ENCODE data around the gene RUNX2.

RUNX2 gene

DNA sequence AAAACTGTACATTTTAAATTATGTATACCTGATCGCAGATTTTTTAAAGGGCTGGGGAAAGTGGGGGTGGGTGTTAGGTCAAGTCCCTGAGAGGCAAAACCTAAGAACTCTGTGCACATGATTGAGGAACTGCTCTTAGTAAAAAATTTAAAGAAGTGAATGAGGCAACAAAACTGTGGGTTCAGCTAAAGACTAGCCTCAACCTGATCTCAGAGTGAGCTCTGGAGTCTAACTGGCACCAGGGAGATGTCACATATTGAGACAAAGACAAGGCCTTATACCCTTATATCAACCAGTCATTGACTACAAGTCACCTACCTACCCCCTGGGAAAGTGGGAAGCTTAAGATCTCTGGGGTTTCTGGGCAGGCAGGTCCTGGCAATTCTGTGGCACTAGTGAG lies 27.4 kb upstream of the RUNX2 start:
- POLR2A ChIA-PET = no interaction called here
- no peak overlapping the region for H3K27ac ChIP-seq (ENCODE audit: extremely low read depth, low read depth, low read length)
- H3K36me3 ChIP-seq (ENCODE audit: control insufficient read depth in 2 of 2, insufficient read depth in 1 of 2, low read length in 2 of 2) = no peaks in the 10 kb centered on the region
- no peak for TF ChIP-seq TCF7L2 (IDR thresholded peaks at IDR 0.05; ENCODE audit: borderline replicate concordance, low read depth, low read length)
- TF ChIP-seq, protein P1, sequence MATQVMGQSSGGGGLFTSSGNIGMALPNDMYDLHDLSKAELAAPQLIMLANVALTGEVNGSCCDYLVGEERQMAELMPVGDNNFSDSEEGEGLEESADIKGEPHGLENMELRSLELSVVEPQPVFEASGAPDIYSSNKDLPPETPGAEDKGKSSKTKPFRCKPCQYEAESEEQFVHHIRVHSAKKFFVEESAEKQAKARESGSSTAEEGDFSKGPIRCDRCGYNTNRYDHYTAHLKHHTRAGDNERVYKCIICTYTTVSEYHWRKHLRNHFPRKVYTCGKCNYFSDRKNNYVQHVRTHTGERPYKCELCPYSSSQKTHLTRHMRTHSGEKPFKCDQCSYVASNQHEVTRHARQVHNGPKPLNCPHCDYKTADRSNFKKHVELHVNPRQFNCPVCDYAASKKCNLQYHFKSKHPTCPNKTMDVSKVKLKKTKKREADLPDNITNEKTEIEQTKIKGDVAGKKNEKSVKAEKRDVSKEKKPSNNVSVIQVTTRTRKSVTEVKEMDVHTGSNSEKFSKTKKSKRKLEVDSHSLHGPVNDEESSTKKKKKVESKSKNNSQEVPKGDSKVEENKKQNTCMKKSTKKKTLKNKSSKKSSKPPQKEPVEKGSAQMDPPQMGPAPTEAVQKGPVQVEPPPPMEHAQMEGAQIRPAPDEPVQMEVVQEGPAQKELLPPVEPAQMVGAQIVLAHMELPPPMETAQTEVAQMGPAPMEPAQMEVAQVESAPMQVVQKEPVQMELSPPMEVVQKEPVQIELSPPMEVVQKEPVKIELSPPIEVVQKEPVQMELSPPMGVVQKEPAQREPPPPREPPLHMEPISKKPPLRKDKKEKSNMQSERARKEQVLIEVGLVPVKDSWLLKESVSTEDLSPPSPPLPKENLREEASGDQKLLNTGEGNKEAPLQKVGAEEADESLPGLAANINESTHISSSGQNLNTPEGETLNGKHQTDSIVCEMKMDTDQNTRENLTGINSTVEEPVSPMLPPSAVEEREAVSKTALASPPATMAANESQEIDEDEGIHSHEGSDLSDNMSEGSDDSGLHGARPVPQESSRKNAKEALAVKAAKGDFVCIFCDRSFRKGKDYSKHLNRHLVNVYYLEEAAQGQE (tag by site-specific recombination; IDR thresholded peaks at IDR 0.05) = no peak
- TF ChIP-seq ZNF416 (tag by site-specific recombination; IDR thresholded peaks at IDR 0.05) = no peak
- no peak for TF ChIP-seq ZNF214 (tag by site-specific recombination; IDR thresholded peaks at IDR 0.05; ENCODE audit: borderline replicate concordance)
- TF ChIP-seq ZNF394 (tag by site-specific recombination; IDR thresholded peaks at IDR 0.05; ENCODE audit: borderline replicate concordance) = no peak
- TF ChIP-seq KLF10 (tag by site-specific recombination; IDR thresholded peaks at IDR 0.05) = no peak
- TF ChIP-seq SP2 (tag by site-specific recombination; IDR thresholded peaks at IDR 0.05) = no peak
- no peak for TF ChIP-seq ZNF549 (tag by site-specific recombination; IDR thresholded peaks at IDR 0.05)
- no peak for TF ChIP-seq ZNF843 (tag by site-specific recombination; IDR thresholded peaks at IDR 0.05)
- TF ChIP-seq ZNF19 (tag by site-specific recombination; IDR thresholded peaks at IDR 0.05; ENCODE audit: low read depth) = no peak
- TF ChIP-seq ZNF610 (tag by site-specific recombination; IDR thresholded peaks at IDR 0.05; ENCODE audit: borderline replicate concordance) = no peak
- no peaks in the 10 kb centered on the region for H3K9me3 ChIP-seq (ENCODE audit: control insufficient read depth, insufficient read depth, low read depth, low read length)
- no peak overlapping the region for H3K4me3 ChIP-seq (ENCODE audit: low read depth, low read length)
- no peaks in the 10 kb centered on the region for H3K4me1 ChIP-seq (ENCODE audit: control insufficient read depth, insufficient read depth, low read length)
- CTCF ChIA-PET = interaction anchor here (0.5 to 1.0 kb wide), 3 partner anchors 100 to 837 kb away, joined by 3 to 5 read pairs (median 4); no protein-coding TSS in a partner anchor

DNA sequence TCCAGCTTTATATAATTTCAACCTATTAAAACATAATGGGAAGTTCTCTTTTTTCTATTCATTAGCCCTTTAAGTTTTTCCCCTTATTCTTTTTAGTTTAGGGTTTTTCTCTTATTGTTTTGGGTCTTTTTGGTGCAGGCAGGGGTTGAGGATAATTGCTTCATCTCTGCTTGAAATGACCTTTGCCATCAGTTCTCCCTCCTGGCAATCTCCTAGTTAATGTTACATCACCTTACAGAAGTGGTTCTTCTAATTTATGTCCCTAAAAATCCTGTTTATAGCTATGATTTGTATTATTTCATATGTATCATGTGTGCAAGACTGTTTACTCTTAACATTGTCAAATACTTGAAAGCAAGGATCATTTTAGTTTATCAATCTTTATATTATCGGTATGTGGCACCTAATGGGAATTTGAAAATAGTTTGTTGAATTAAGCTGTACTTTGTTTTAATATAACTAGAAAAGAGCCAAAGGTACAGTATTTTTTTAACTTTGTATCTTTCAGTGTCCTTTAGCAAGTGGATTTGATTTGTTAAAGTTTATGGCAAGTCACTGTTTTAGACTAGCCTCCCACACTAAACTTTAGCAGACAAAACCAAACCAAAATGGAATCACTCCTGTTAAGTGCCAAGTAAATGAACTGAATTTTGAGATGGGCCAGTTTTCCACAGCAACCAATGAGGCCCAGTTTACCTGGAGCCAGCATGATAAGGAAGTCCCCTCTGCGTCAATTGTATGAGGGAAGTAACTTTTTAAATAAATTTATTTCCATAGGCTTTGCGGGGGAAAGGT lies 26.6 kb upstream of the RUNX2 start:
- no peaks in the 10 kb centered on the region for H3K9me3 ChIP-seq (ENCODE audit: control insufficient read depth, insufficient read depth, low read depth, low read length)
- no peak overlapping the region for H3K4me3 ChIP-seq (ENCODE audit: low read depth, low read length)
- no peak for TF ChIP-seq ZFP37 (tag by site-specific recombination; IDR thresholded peaks at IDR 0.05)
- TF ChIP-seq SCRT1 (tag by site-specific recombination; IDR thresholded peaks at IDR 0.05; ENCODE audit: borderline replicate concordance) = no peak
- no peak for TF ChIP-seq ZNF354C (tag by site-specific recombination; IDR thresholded peaks at IDR 0.05; ENCODE audit: borderline replicate concordance, low read depth)
- no peak for TF ChIP-seq GLIS2 (tag by site-specific recombination; IDR thresholded peaks at IDR 0.05)
- TF ChIP-seq, protein P2, sequence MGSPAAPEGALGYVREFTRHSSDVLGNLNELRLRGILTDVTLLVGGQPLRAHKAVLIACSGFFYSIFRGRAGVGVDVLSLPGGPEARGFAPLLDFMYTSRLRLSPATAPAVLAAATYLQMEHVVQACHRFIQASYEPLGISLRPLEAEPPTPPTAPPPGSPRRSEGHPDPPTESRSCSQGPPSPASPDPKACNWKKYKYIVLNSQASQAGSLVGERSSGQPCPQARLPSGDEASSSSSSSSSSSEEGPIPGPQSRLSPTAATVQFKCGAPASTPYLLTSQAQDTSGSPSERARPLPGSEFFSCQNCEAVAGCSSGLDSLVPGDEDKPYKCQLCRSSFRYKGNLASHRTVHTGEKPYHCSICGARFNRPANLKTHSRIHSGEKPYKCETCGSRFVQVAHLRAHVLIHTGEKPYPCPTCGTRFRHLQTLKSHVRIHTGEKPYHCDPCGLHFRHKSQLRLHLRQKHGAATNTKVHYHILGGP (tag by site-specific recombination; IDR thresholded peaks at IDR 0.05) = no peak
- TF ChIP-seq ZNF510 (tag by site-specific recombination; IDR thresholded peaks at IDR 0.05; ENCODE audit: insufficient replicate concordance) = no peak
- no peak for TF ChIP-seq ZBTB8A (tag by site-specific recombination; IDR thresholded peaks at IDR 0.05)
- TF ChIP-seq ZNF664 (tag by site-specific recombination; IDR thresholded peaks at IDR 0.05) = no peak
- TF ChIP-seq ZNF157 (tag by site-specific recombination; IDR thresholded peaks at IDR 0.05) = no peak
- H3K27ac ChIP-seq (ENCODE audit: extremely low read depth, low read depth, low read length) = no peak overlapping the region
- H3K4me1 ChIP-seq (ENCODE audit: control insufficient read depth, insufficient read depth, low read length) = no peaks in the 10 kb centered on the region
- H3K36me3 ChIP-seq (ENCODE audit: control insufficient read depth in 2 of 2, insufficient read depth in 1 of 2, low read length in 2 of 2) = no peaks in the 10 kb centered on the region
- ChIA-PET POLR2A (no interaction called here), CTCF (interaction anchor here (0.7 to 1.0 kb wide), 2 partner anchors 99 to 838 kb away, joined by 3 to 5 read pairs; no protein-coding TSS in a partner anchor)
